NCI-H82 treated with DMSO at 0.1 percent for 48 hours (cell line): ENCODE measurements around the gene PEX11G.
A peak's percentile ranks its signal among the peaks of the same experiment; 100 is the strongest.
"Not testable (repeated sequence)": the region's sequence is repeated elsewhere in the genome, so short reads cannot be mapped to it uniquely, and the experiment has no call there.

Source experiments
- DNase-seq: peaks from one replicate; lab custom pipeline; 2025; ENCODE audit not compliant: unreplicated experiment; lab: John Stamatoyannopoulos, UW

PEX11G gene

GRCh38 chr19:7469669-7470285 is 19.1 kb downstream of the PEX11G start:
- no peak for DNase-seq

- no peak for DNase-seq
Measured at GRCh38 chr19:7468840-7469239, 20.0 kb downstream of the PEX11G start.

GRCh38 chr19:7467009-7467989 is 21.5 kb downstream of the PEX11G start:
- no peak for DNase-seq

DNA sequence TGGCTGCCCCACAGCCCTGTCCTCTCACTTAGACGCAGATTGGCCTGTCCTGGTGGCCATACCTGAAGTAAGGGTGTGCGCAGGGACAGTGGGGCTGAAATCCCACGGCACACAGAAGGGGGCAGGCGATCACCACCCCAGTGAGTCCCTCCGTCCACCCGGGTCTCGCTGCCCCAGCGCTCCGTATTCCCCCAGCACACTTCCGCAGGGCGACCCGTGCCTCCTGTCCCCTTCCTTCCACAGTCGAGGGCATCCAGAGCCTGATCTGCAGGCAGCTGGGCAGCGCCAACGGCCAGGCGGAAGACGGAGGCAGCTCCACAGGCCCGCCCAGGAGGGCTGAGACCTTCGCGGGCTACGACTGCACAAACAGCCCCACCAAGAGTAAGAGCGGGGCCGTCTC is 25.3 kb downstream of the PEX11G start:
- DNase-seq = no peak

GRCh38 chr19:7461841-7462629 is 26.8 kb downstream of the PEX11G start:
- DNase-seq = no peak

- no peak for DNase-seq
Measured at GRCh38 chr19:7460562-7460966, 28.3 kb downstream of the PEX11G start.

DNA sequence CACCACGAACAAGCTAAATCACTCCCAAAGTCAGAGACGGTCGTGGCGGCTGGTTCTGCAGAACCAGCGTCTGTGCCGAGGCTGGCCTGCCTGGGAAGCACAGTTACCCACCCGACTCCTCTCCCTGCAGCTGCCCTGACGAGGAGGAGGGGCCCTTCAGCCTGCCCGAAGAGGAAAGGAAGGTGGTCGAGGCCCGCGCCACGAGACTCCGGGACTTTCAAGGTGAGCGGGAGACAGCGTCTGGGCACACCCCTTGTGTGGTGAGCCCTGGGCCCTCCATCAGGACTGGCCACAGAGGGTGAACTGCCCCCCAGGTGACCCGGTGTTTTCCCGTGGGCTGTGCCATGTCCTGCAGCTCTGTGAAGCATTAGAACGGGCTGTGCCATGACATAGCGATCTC is 29.1 kb downstream of the PEX11G start:
- no peak for DNase-seq

DNA sequence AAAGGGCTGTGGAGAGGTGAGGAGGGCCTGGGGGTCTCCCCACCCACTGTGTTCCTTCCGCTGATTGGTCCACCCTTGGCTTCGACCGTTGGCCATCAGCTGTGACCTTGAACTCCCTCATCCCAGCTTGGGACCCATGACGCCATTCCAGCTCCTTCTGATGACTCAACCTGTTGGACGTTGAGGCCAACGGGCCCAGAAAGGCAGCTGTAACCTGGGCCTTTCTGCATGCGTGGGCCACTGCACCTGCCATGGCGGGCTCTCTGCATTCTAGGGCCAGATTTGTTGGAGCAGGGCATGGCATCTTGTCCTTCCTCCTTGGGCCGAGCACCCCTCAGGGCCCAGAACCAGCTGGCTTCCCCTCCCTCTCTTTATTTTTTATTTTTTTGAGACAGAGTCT is 30.2 kb downstream of the PEX11G start:
- DNase-seq = no peak

- DNase-seq = peak; percentile 12
Measured at GRCh38 chr19:7456964-7457541, 31.8 kb downstream of the PEX11G start.

DNA sequence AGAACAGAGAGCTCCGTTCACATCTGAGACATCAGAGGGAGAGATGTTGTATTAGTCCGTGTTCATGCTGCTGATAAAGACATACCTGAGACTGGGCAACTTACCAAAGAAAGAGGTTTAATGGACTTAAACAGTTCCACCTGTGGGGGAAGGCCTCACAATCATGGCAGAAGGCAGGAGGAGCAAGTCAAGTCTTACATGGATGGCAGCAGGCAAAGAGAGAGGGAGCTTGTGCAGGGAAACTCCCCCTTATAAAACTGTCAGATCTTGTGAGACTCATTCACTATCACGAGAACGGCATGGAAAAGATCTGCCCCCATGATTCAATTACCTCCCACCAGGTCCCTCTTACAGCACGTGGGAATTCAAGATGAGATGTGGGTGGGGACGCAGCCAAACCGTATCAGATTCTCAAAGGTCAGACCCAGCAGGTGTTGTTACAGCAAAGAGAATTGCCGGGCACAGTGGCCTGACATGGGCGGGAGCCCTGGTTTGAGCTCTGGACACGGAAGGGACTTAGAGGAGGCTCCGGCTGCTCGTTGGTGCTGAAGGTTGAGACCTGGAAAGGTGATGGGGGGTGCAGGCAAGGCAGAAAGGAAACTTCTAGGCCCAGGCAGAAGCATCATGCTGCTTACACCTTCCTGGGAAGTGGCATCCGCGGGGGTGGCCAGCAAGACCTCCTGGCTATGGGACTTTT is 33.1 kb downstream of the PEX11G start:
- DNase-seq = no peak

GRCh38 chr19:7454998-7455397 is 33.8 kb downstream of the PEX11G start:
- no peak for DNase-seq

- DNase-seq = no peak
Measured at GRCh38 chr19:7450243-7451223, 38.3 kb downstream of the PEX11G start.

GRCh38 chr19:7449391-7450070 is 39.3 kb downstream of the PEX11G start:
- not testable (repeated sequence) for DNase-seq

GRCh38 chr19:7447648-7448047 is 41.2 kb downstream of the PEX11G start:
- DNase-seq = no peak

GRCh38 chr19:7445104-7445503 is 43.7 kb downstream of the PEX11G start:
- no peak for DNase-seq

DNA sequence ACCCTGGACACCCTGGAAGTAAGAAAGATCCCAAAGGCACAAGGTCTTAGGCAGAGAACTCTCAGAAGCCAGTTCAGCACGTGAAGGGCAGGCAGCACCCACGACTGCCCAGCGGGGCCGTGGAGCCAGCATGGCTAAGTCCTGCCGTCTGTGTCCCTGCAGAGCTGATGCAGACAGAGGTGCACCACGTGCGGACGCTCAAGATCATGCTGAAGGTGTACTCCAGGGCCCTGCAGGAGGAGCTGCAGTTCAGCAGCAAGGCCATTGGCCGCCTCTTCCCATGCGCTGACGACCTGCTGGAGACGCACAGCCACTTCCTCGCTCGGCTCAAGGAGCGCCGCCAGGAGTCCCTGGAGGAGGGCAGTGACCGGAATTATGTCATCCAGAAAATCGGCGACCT is 44.8 kb downstream of the PEX11G start:
- no peak for DNase-seq

- DNase-seq = peak; percentile 8
Measured at GRCh38 chr19:7442423-7442822, 46.4 kb downstream of the PEX11G start.

GRCh38 chr19:7441468-7442146 is 47.2 kb downstream of the PEX11G start:
- DNase-seq = no peak
